NCI-H69 (cell line): Measurements from ENCODE around the gene EDN3.
A peak's percentile ranks its signal among the peaks of the same experiment; 100 is the strongest.
"Not testable (repeated sequence)": the region's sequence is repeated elsewhere in the genome, so short reads cannot be mapped to it uniquely, and the experiment has no call there.

Experiments used
- DNase-seq: peaks from one replicate; lab custom pipeline; 2025; lab: John Stamatoyannopoulos, UW

EDN3 gene

DNA sequence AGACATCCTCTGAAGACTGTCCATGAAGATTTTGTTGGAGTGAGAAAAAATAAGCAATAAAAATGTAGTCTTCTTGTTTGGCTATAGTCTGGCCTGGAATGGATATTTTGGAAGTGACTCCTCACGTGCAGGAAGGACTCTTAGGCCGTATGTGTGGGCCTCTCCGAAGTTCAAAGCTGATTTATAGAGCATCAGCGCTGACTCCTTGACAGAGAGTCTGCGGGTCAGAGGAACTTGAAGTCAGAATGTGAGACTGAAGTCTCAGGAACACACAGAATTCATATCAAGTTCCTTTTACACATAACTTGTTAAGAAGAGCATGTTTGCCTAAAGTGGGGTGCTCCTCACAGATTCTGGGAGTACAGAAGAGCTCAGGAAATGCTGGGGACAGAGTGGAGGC is 36.1 kb downstream of the EDN3 start:
- no peak for DNase-seq

DNA sequence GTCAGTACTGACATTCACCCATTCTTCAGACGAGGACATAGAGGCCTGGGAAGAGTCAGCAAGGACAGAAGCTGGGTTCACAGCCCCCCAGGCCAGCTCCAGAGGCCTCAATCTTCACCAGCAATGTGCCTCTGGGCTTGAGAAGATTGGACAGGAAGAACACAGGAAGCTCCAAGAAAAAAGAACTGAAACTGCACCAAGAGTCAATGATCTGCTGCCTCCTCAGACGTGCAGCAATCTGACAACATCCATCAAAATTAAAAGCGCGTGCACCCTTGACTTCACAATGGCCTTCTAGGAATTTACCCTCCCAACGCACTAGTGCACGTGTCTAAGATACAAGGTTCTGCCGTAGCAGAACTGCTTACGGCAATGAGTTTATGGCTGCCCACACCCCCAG is 38.0 kb downstream of the EDN3 start:
- DNase-seq = not testable (repeated sequence)

DNA sequence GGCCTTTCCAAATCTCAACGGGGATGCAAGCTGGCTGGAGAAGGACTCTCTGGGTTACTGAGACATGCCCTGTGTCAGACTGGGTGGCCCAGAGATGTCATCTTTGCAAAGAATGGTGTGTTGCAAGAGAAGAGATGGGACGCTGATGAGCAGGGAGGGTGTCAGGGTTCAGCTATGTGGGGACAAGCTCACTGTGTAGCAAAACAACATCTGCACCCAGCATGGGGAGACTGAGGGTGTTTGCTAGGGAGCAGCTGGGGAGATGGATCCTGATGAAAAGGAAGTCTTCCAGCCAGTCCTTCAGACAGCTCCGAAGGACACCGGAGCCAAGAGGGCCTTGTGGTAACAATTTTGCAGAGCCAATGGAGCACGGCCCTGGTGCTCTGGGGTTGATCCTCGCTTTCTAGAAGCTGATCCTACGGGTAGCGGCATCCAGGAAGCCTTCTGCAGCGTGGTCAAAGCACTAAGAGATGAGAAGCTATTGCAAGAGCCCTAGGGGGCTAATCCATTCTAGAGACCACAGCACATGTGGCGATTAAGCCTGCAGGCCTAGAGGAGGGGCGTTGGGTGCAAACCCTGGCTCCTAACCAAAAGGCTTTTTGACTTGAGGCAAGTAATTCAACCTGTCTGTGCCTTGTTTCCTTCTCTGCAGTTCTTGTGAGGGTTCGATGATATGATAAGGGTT is 39.9 kb downstream of the EDN3 start:
- DNase-seq = peak; percentile 20

DNA sequence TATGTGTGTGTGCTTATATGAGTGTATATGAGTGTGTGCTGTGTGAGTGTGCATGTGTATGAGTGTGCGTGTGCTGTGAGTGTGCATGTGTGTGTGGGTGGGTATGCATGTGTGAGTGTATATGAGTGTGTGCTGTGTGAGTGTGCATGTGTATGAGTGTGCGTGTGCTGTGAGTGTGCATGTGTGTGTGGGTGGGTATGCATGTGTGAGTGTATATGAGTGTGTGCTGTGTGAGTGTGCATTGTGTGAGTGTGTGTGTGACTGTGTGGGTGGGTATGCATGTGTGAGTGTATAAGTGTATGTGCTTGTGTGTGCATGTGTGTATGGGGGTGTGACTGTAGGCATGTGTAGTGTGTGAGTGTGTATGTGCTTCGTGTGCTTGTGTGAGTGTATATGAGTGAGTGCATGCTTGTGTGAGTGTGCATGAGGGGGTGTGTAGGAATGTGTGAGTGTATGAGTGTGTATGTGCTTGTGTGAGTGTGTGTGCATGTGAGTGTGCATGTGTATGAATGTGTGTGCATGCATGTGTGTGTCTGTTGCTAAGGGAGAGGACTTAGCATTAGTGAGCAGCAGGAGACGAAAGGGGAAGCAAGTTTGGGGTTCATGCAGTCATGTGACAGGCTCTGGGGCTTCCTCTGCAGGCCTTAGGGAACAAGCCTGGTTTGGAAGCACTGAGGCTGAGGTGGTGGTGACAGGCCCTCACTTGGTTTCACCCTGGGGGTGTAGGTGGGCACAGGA is 41.0 kb downstream of the EDN3 start:
- DNase-seq = not testable (repeated sequence)

- DNase-seq = peak; percentile 65
These were observed 41.9 kb downstream of the EDN3 start for GRCh38 chr20:59342023-59342957.

DNA sequence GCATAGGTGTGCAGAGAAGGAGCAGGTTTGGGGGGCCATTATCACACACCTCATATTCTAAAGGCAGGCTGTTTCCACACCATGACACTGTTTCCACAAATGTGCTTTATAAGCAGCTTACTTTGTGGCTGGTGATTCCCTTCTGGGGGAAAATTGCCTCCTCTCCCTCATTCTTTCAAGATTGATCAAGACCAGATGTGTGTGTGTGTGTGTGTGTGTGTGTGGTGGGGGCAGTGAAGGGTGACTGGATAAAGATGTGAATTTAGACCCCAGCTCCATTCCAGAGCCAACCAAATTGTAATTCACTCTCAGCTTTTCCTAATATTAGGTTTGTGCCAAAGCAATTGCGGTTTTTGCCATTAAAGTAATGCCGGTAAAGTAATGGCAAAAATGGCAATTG is 45.6 kb downstream of the EDN3 start:
- DNase-seq = no peak

- DNase-seq = no peak
These were observed 48.9 kb downstream of the EDN3 start for GRCh38 chr20:59349277-59349676.

DNA sequence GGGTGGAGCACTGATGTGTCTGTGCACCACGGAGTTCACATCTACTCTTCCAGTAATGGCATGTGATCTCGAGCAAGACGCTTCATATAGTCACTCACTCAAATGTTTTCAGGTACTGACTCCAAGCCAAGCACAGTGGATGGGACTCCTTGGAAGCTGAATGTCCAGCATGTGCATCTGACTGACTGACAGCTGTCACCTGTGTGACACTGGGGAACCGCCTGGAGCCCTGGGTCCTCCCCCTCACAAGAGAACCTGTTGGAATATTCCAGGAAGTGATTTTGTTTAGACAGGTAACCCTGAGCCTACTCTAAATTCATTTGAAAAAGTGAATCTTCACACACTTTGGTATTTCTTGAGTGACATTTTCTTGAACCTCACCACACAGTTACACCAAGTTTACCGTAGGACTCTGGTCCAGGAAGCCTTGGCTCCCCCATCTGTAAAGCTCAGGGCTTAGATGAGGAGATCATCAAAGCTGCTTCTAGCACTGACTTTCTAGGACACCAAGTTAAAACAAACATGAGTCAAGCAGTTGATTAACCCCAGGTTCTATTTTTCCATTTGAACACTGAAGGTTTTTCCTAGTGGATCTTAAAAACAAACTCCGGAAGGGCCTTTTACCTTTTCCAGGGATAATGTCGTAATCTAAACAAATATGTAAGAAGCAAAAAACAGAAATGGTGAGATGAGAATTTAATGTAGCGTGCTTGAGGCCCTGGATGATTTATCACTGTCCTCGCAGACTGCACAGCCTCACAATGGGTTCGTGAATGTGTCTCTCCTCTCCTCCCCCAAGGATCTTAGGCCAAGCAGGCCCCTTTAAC is 50.1 kb downstream of the EDN3 start:
- no peak for DNase-seq

GRCh38 chr20:59351157-59352040 is 51.0 kb downstream of the EDN3 start:
- DNase-seq = no peak

DNA sequence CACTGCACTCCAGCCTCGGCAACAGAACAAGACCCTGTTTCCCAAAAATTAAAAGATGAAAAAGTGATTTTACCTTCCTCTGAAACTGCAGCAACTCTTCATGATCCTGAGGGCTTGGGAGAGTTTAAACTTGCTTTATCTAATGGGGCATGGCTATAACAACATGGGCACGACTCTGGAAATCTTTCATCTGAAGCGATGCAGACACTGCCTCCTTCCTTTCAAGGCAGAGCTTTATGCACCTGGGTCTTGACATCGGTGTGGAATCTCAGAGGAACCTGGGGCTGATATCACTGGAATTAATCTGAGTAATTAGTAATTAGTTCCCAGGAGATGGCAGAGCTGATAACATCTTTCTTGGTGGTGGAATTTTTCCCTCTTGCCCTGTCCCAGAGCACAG is 52.1 kb downstream of the EDN3 start:
- DNase-seq = no peak

- no peak for DNase-seq
These were observed 52.6 kb downstream of the EDN3 start for GRCh38 chr20:59352990-59353389.

DNA sequence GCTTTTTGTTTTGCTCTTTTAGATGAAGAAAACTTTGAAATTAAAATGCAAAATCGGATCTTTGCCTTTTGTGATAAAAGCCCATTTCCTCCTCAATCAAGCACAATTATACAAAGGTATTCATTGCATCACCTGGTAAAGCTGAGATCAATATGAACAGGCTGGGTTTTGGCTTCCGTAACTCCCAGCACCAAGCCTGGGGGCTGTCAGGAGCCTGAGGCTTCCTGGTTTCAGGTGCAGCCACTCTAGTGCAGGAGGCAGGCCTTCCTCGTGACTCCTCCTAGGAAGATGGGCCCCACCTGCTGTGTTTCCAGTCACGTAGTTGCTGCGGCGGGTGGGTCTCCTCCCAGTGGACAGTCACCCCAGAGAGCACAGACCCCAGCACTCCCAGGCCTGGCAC is 54.0 kb downstream of the EDN3 start:
- DNase-seq = no peak

DNA sequence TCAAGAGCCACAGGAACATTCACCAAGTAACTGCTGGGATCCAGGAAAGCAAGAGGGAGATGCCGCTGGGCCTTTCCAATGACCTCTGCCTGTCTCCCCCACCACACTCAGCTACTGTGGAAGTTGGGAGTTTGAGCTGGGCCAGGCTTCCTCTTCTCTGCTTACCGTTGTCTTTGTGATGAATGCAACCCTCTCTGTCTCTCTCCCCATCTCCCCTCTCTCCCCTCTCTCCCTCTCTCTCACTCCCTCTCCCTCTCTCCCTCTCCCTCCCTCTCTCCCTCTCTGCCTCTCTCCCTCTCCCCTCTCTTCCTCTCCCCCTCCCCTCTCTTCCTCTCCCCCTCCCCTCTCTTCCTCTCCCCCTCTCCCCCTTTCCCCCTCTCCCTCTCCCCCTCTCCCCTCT is 54.8 kb downstream of the EDN3 start:
- DNase-seq = no peak

DNA sequence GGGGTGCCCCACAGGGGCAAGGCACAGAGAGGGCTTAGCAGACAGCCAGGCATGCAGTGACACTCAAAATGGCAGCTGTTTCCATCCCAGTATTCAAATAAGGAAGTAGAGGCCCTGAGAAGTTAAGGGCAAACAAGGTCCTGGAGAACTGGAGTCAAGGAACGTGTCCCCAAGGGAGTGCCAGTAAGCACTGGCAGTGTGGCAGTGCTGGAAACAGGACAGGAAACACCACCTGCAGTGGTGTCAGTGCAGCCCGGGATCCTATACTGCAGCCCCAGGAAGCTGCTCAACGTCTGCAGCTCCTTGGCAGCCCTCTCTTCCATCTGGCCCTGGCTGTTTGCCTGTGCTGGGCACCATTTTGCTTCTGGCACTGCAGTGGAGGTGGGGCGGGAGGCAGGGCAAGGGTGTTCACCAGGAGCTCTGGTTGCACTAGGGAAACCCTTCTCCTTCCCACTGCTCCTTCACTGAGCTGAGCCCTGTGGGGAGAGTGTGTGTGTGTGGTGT is 56.3 kb downstream of the EDN3 start:
- peak; percentile 72 for DNase-seq

- not testable (repeated sequence) for DNase-seq
These were observed 58.4 kb downstream of the EDN3 start for GRCh38 chr20:59358793-59359192.

DNA sequence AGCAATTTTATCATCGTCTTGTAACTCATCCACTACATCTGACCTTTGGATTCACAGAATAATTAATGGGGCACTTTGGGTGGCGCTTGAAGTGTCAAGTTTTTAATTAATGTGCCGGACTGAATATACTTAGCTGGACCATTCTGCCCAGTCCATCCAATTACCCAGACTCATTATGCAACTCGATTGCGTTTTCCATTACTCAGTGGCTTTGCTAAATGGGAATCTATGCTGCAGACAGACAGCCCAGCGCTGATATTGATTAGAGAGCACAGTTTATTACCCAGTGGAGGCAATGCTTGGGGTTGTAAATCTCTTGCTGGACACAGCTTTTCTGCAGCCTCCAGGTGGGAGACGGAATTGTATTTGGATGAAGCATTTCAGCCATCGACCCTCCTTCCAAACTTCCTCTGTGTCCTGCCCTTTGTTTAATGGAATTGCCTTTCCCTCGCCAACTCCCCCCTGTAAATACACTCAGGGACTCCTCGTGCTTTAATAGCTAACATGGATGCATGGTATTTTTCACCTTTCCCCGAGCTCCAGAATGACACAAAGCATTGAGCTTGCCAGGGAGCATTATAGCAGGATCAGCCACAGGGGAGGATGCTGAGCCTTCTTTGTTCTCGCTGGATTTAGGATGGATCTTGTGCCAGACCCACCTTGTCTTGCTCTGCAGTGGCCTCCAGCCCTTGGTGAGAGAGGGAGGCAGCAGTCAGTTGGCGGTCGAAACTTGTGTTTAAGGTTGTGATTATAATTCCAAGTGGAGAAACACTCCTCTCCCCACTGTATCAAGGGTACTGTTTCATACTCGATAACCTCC is 59.7 kb downstream of the EDN3 start:
- peak; percentile 39 for DNase-seq

DNA sequence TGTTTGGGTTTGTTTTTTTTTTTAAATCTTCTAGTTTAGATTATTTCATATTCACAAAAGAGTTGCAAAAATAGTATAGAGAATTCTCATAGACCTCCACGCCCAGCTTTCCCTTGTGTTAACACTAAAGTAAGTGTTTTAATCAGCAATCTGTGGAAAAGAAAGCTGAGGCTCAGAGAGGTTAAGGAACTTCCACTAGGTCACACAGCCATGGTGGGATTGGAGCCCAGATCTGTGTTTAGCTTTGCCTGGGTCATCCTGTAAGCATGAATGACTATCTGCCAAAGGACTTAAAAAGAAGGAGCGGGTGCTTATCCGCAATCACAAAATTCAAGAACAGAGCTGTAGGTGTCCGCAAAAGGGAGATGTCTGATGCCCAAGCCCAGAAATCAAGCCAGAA is 60.5 kb downstream of the EDN3 start:
- DNase-seq = no peak

DNA sequence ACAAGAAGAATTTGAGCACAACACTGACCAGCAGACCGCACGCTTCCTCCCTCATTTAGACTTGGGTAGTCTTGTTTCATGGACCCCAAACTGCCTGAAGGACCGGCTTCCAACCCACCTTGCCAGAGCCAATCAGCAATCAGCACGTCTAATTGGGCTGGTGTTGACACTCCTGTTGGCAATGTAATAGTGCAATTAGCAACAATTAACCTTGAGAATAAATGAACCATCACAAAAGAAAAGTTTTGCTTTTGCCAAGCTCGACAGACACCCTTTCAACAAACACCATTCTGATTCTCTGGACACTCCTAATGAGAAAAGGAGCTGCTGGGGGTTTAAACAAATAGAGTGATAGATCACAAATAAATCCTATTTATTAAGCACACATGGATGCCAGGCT is 61.0 kb downstream of the EDN3 start:
- DNase-seq = peak; percentile 93

- peak; percentile 70 for DNase-seq
These were observed 62.7 kb downstream of the EDN3 start for GRCh38 chr20:59363101-59363500.

DNA sequence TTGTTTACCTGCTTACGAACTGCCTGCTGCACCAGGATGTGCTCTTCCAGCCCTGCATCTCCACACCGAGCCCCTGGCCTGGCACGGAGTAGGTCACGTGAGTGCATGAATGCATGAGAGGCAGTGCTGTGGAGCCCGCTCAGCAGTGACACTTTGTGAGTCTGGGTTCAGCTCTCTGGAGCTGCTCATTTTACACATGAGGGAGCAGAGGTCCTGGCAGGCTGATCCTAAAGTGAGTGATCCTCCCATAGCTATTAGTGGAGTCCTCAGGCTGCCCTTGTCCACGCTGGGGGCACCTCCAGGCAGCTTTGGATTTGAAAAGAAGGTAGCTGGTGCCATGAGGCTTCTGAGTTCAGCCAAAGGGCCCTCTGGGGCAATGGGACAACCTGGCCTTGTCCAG is 64.2 kb downstream of the EDN3 start:
- DNase-seq = no peak
